Brain microvascular endothelial cell (primary cell): Measurements from ENCODE around the gene PPP4R3B.
"Not testable (repeated sequence)": the region's sequence is repeated elsewhere in the genome, so short reads cannot be mapped to it uniquely, and the experiment has no call there.

Source experiments
- DNase-seq: peaks from one replicate; pipeline ENCODE4 v3.0.0-alpha.2; 2020
- H3K27ac ChIP-seq: fragments of 250-450 bp; sonication (Bioruptor Pico); 2 replicates; pipeline ENCODE4 v1.5.1; 2020; ENCODE audit warnings: mild to moderate bottlenecking, moderate library complexity
- H3K27me3 ChIP-seq: fragments of 250-450 bp; sonication (Bioruptor Pico); replicated peaks from 2 replicates; pipeline ENCODE4 v1.5.1; 2020; ENCODE audit warnings: mild to moderate bottlenecking
- H3K36me3 ChIP-seq: fragments of 250-450 bp; sonication (Bioruptor Pico); replicated peaks from 2 replicates; pipeline ENCODE4 v1.5.1; 2020; ENCODE audit warnings: mild to moderate bottlenecking
- H3K4me3 ChIP-seq: 2 replicates; pipeline ENCODE4 v1.5.1; 2011; ENCODE audit warnings: low read depth, mild to moderate bottlenecking, control low read depth, low read length, moderate library complexity
- CTCF ChIP-seq: IDR thresholded peaks from 2 replicates; pipeline ENCODE4 v1.5.1; 2011; ENCODE audit warnings: low read depth, mild to moderate bottlenecking, moderate library complexity, low read length, control low read depth, inconsistent platforms; ENCODE audit errors: missing control alignments
- in situ Hi-C: cut with HindIII; loops from 2 replicates; pipeline ENCODE4 v1.10.0; 2017; ENCODE audit warnings: low sequenced_read_pairs, low pct_ligation_motif_present

Gene PPP4R3B

DNA sequence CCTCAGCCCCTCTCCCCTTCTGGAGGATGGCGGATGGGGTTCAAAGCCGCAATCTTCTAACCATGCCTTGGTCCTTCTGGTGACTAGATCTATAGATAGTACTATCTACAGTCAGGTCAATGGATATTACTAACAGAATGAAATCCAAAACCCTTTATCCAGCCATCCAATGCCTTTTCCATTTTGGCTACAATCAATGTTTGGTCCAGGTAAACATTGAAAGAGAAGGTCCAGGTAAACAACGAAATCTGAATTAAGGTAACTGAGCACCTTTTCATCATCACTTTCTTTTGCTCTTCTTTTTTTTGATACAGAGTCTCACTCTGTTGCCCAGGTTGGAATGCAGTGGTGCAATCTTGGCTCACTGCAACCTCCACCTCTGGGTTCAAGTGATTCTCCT is 9.7 kb downstream of the PPP4R3B start:
- peaks cover 10% of the 10 kb centered on the region for H3K36me3 ChIP-seq
- H3K27ac ChIP-seq, result no peak overlapping the region
- no peaks in the 10 kb centered on the region for H3K27me3 ChIP-seq
- no peak for DNase-seq
- no peak for TF ChIP-seq CTCF
- in situ Hi-C loops, result no loop called here
- H3K4me3 ChIP-seq, result no peak overlapping the region

DNA sequence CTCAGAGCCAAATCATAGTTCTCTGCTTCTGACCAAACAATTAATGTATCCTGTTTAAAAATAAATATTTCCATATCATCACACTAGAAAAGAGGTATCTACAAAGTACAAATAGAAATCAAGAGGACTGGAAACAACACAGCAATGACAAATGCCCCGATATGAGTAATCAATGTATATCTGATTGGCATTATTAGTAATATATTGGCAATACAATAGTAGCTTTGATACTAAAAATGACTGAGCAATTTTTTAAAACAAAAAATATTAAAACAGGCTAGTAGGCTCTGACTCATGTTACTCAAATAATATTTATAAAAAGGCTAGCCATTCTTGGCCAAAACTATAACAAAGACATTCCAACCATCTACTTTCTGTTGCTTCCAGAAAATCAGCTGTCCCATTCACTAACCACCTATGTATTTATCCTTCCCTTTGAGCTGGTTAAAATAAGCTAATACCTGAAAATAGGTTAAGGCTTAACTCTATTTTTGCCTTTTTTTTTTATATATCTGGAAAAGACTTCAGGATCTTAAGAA is 13.3 kb downstream of the PPP4R3B start:
- Histone ChIP-seq H3K36me3 (peaks cover 7% of the 10 kb centered on the region), H3K27me3 (no peaks in the 10 kb centered on the region), H3K4me3 (no peak overlapping the region), H3K27ac (no peak overlapping the region)
- no peak for DNase-seq
- in situ Hi-C loops, result no loop called here
- TF ChIP-seq CTCF, result no peak

DNA sequence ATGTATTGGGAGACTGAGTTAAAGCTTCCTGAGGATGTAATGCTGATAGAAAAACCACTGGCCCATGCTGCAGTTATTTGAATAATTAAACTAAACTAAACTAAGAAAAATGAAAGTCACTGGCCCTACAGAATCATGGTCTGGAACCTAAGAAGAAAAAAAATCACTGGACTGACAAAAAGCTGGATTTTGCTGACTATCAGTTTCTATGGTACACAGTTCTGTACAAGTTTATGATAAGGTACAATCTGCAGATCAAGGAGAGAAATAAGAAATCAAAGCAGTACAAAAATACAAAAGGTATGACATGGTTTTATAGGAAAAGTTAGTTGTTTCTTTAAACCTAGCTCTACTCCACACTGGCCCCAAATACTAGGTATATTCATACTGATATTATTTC is 15.6 kb downstream of the PPP4R3B start:
- Histone ChIP-seq H3K4me3 (no peak overlapping the region), H3K27ac (no peak overlapping the region), H3K36me3 (peaks cover 16% of the 10 kb centered on the region), H3K27me3 (no peaks in the 10 kb centered on the region)
- in situ Hi-C loops, result no loop called here
- TF ChIP-seq CTCF, result no peak
- DNase-seq, result no peak

GRCh38 chr2:55598056-55598795 is 19.2 kb downstream of the PPP4R3B start:
- Histone ChIP-seq H3K27me3 (no peaks in the 10 kb centered on the region), H3K27ac (no peak overlapping the region), H3K4me3 (no peak overlapping the region), H3K36me3 (peaks cover 16% of the 10 kb centered on the region)
- no peak for DNase-seq
- in situ Hi-C loops, result no loop called here
- TF ChIP-seq CTCF, result no peak

DNA sequence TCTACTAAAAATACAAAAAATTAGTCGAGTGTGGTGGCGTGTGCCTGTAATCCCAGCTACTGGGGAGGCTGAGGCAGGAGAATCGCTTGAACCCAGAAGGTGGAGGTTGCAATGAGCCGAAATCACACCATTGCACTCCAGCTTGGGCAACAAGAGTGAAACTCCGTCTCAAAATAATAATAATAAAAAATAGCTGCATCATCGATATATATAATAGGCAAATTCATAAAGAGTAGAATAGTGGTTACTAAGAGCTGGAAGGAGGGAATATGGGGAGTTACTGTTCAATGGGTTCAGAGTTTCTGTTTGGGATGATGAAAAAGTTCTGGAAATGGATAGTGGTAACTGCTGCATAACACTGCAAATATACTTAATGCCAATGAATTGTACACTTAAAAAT is 20.6 kb downstream of the PPP4R3B start:
- H3K27me3 ChIP-seq, DNase-seq, in situ Hi-C loops, H3K27ac ChIP-seq, H3K4me3 ChIP-seq, H3K36me3 ChIP-seq: not testable (repeated sequence)

DNA sequence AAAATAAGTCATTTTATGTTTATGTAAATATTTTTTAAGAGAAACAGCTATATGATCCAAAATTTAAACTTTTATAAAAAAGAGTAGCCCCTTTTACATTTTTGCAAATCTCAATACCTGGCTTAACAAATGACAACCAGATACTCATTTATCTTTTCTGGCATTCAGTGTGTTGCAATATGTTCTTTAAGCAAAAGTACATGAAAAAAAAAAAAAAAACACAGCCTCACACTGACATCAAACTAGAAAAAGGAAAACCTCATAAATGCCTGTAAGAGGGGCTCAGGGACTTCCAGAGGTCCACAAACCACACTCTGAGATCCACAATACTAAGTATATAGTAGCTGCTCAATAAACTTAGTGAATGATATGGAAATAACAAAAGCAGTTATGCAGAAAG is 21.9 kb downstream of the PPP4R3B start:
- TF ChIP-seq CTCF, result no peak
- Histone ChIP-seq H3K36me3 (peaks cover 9% of the 10 kb centered on the region), H3K4me3 (no peak overlapping the region), H3K27ac (no peak overlapping the region), H3K27me3 (no peaks in the 10 kb centered on the region)
- no peak for DNase-seq
- in situ Hi-C loops, result no loop called here
